Activated T-helper 2 cell treated with anti-CD3 and anti-CD28 coated beads, Interferon-gamma antibody, Interleukin-2, Interleukin-4, amounts not matched to agents 10 μg/mL and 5 μg/mL and 100 μg/mL, durations not matched to agents 14 hours and 24 hours and 36 hours (primary cell): Measurements from ENCODE around the gene ANKRD11. TPM values are rescaled to one million over a fixed set of nuclear protein-coding genes. Genes with fewer than 3 reads are reported as not detected.

ENCODE experiments used
- DNase-seq: peaks from one replicate; pipeline ENCODE4 v3.0.0; 2021; ENCODE audit warnings: low spot score
- H3K27ac Mint-ChIP-seq: one replicate; pipeline ENCODE4 v1.8.0; 2021; ENCODE audit warnings: mixed read lengths
- H3K27me3 Mint-ChIP-seq: one replicate; pipeline ENCODE4 v1.8.0; 2021; ENCODE audit warnings: low read depth, mixed read lengths
- H3K36me3 Mint-ChIP-seq: one replicate; pipeline ENCODE4 v1.8.0; 2021; ENCODE audit warnings: low read depth, mixed read lengths
- H3K4me1 Mint-ChIP-seq: one replicate; pipeline ENCODE4 v1.8.0; 2021; ENCODE audit warnings: low read depth, mixed read lengths
- H3K4me3 Mint-ChIP-seq: one replicate; pipeline ENCODE4 v1.8.0; 2021; ENCODE audit warnings: low read depth, mild to moderate bottlenecking, moderate library complexity, mixed read lengths
- H3K9me3 Mint-ChIP-seq: one replicate; pipeline ENCODE4 v1.8.0; 2021; ENCODE audit warnings: mixed read lengths
- intact Hi-C: fragments of 100-400 bp; cut with micrococcal nuclease; formaldehyde crosslinking; loops from one replicate; pipeline ENCODE4 v1.15.1; 2023
- total RNA-seq: library from RNA; stranded (reverse); gene quantifications from 2 replicates; pipeline ENCODE4 v1.2.3, GENCODE V29; 2022

ANKRD11 gene
- total RNA-seq: 142 and 144 TPM in 2 replicates

GRCh38 chr16:89490439-89491237, at the start of gene ANKRD11:
Gene ANKRD11 (minus strand): TSS chr16:89490561. CDS start chr16:89317019, 173,542 bp downstream.
- Mint-ChIP-seq H3K4me3 (peak within 1 kb of the TSS; percentile 87), H3K27me3 (no peaks in the 10 kb centered on the region), H3K27ac (peak within 1 kb of the TSS; percentile 89), H3K9me3 (no peaks in the 10 kb centered on the region), H3K4me1 (peaks cover 41% of the 10 kb centered on the region), H3K36me3 (peaks cover 28% of the 10 kb centered on the region)
- intact Hi-C loops: loop anchor here (1.0 to 10.0 kb wide), 4 partner anchors 15 to 706 kb away; partner anchors contain the start of genes PIEZO1 and SPG7
- peak; percentile 99 for DNase-seq

GRCh38 chr16:89538286-89538685, 47.9 kb upstream of the ANKRD11 start:
- no peak overlapping the region for H3K27ac Mint-ChIP-seq
- peaks cover 18% of the 10 kb centered on the region for H3K4me1 Mint-ChIP-seq
- H3K27me3 Mint-ChIP-seq: no peaks in the 10 kb centered on the region
- H3K4me3 Mint-ChIP-seq: no peak overlapping the region
- DNase-seq: no peak
- peaks cover 54% of the 10 kb centered on the region for H3K36me3 Mint-ChIP-seq
- intact Hi-C loops: no loop called here
- H3K9me3 Mint-ChIP-seq: no peaks in the 10 kb centered on the region

GRCh38 chr16:89537549-89537925, 47.2 kb upstream of the ANKRD11 start:
- no peak overlapping the region for H3K4me3 Mint-ChIP-seq
- H3K9me3 Mint-ChIP-seq: no peaks in the 10 kb centered on the region
- H3K27ac Mint-ChIP-seq: no peak overlapping the region
- DNase-seq: no peak
- intact Hi-C loops: no loop called here
- no peaks in the 10 kb centered on the region for H3K27me3 Mint-ChIP-seq
- H3K36me3 Mint-ChIP-seq: peaks cover 56% of the 10 kb centered on the region
- H3K4me1 Mint-ChIP-seq: peaks cover 18% of the 10 kb centered on the region

GRCh38 chr16:89536886-89537548, 46.7 kb upstream of the ANKRD11 start:
- no peak overlapping the region for H3K4me3 Mint-ChIP-seq
- no peak overlapping the region for H3K27ac Mint-ChIP-seq
- H3K27me3 Mint-ChIP-seq: no peaks in the 10 kb centered on the region
- H3K36me3 Mint-ChIP-seq: peaks cover 61% of the 10 kb centered on the region
- H3K9me3 Mint-ChIP-seq: no peaks in the 10 kb centered on the region
- no peak for DNase-seq
- intact Hi-C loops: no loop called here
- H3K4me1 Mint-ChIP-seq: peaks cover 18% of the 10 kb centered on the region

GRCh38 chr16:89536371-89536770, 46.0 kb upstream of the ANKRD11 start:
- no peak for DNase-seq
- no peak overlapping the region for H3K4me3 Mint-ChIP-seq
- H3K9me3 Mint-ChIP-seq: no peaks in the 10 kb centered on the region
- no peak overlapping the region for H3K27ac Mint-ChIP-seq
- H3K36me3 Mint-ChIP-seq: peaks cover 61% of the 10 kb centered on the region
- intact Hi-C loops: no loop called here
- no peaks in the 10 kb centered on the region for H3K27me3 Mint-ChIP-seq
- H3K4me1 Mint-ChIP-seq: peaks cover 18% of the 10 kb centered on the region

GRCh38 chr16:89534252-89534756, 43.9 kb upstream of the ANKRD11 start:
- Mint-ChIP-seq H3K4me3 (no peak overlapping the region), H3K9me3 (no peaks in the 10 kb centered on the region), H3K36me3 (peaks cover 58% of the 10 kb centered on the region), H3K27me3 (no peaks in the 10 kb centered on the region), H3K4me1 (peaks cover 14% of the 10 kb centered on the region), H3K27ac (peak overlapping the region; percentile 34)
- intact Hi-C loops: no loop called here
- no peak for DNase-seq

- Mint-ChIP-seq H3K36me3 (peaks cover 67% of the 10 kb centered on the region), H3K27ac (no peak overlapping the region), H3K27me3 (no peaks in the 10 kb centered on the region), H3K4me1 (peaks cover 14% of the 10 kb centered on the region), H3K9me3 (no peaks in the 10 kb centered on the region), H3K4me3 (no peak overlapping the region)
- intact Hi-C loops: no loop called here
- no peak for DNase-seq
These were observed 41.6 kb upstream of the ANKRD11 start for GRCh38 chr16:89531821-89532526.

GRCh38 chr16:89530401-89531381, 40.3 kb upstream of the ANKRD11 start:
- intact Hi-C loops: no loop called here
- no peak overlapping the region for H3K27ac Mint-ChIP-seq
- H3K9me3 Mint-ChIP-seq: no peaks in the 10 kb centered on the region
- no peaks in the 10 kb centered on the region for H3K27me3 Mint-ChIP-seq
- no peak for DNase-seq
- H3K4me3 Mint-ChIP-seq: no peak overlapping the region
- H3K4me1 Mint-ChIP-seq: peaks cover 14% of the 10 kb centered on the region
- peaks cover 73% of the 10 kb centered on the region for H3K36me3 Mint-ChIP-seq

GRCh38 chr16:89529097-89529496, 38.7 kb upstream of the ANKRD11 start:
- no peaks in the 10 kb centered on the region for H3K27me3 Mint-ChIP-seq
- peaks cover 74% of the 10 kb centered on the region for H3K36me3 Mint-ChIP-seq
- no peaks in the 10 kb centered on the region for H3K9me3 Mint-ChIP-seq
- intact Hi-C loops: no loop called here
- no peak overlapping the region for H3K4me3 Mint-ChIP-seq
- H3K27ac Mint-ChIP-seq: no peak overlapping the region
- DNase-seq: no peak
- H3K4me1 Mint-ChIP-seq: peaks cover 2% of the 10 kb centered on the region

GRCh38 chr16:89525146-89525913, 35.0 kb upstream of the ANKRD11 start:
- H3K36me3 Mint-ChIP-seq: peaks cover 79% of the 10 kb centered on the region
- DNase-seq: no peak
- no peak overlapping the region for H3K4me3 Mint-ChIP-seq
- H3K27ac Mint-ChIP-seq: no peak overlapping the region
- intact Hi-C loops: no loop called here
- H3K27me3 Mint-ChIP-seq: no peaks in the 10 kb centered on the region
- no peaks in the 10 kb centered on the region for H3K9me3 Mint-ChIP-seq
- no peaks in the 10 kb centered on the region for H3K4me1 Mint-ChIP-seq

GRCh38 chr16:89523680-89524344, 33.5 kb upstream of the ANKRD11 start:
- DNase-seq: no peak
- no peak overlapping the region for H3K27ac Mint-ChIP-seq
- no peaks in the 10 kb centered on the region for H3K27me3 Mint-ChIP-seq
- H3K36me3 Mint-ChIP-seq: peaks cover 75% of the 10 kb centered on the region
- no peaks in the 10 kb centered on the region for H3K9me3 Mint-ChIP-seq
- intact Hi-C loops: no loop called here
- no peaks in the 10 kb centered on the region for H3K4me1 Mint-ChIP-seq
- no peak overlapping the region for H3K4me3 Mint-ChIP-seq
